H1 (cell line): ENCODE results near the gene CAPN13. TPM values are rescaled to one million over a fixed set of nuclear protein-coding genes. Genes with fewer than 3 reads are reported as not detected.

Source experiments
- CHD2 ChIP-seq: IDR thresholded peaks from 2 replicates; pipeline ENCODE4 v1.6.1; 2012; ENCODE audit warnings: low read length, improper control_type of control experiment
- RFX5 ChIP-seq: IDR thresholded peaks from 2 replicates; pipeline ENCODE4 v1.6.1; 2011; ENCODE audit warnings: low read depth, low read length, improper control_type of control experiment, borderline replicate concordance
- RXRA ChIP-seq: IDR thresholded peaks from 2 replicates; pipeline ENCODE4 v1.6.1; 2011; ENCODE audit warnings: low read depth, mild to moderate bottlenecking, low read length, moderate library complexity; ENCODE audit not compliant: insufficient read depth
- YY1 ChIP-seq: IDR thresholded peaks from 2 replicates; pipeline ENCODE4 v1.6.1; 2011; ENCODE audit warnings: low read depth, mild to moderate bottlenecking, low read length
- polyA plus RNA-seq, 7 experiments: library from polyadenylated mRNA; depleted of rRNA in 3 of 7; stranded (reverse) in 5 of 7; unstranded in 2 of 7; fragments of >200 nt in 5 of 7; fragments of 200-250 nt in 2 of 7; gene quantifications; 1 replicate in 5 of 7; 2 replicates in 1 of 7; 4 replicates in 1 of 7; pipeline versions ENCODE4 v1.2.1 to v1.2.3, GENCODE V29; 2011 to 2013; ENCODE audit warnings: missing spikeins in 2 of 7, mixed read lengths in 2 of 7
- total RNA-seq: library from RNA; stranded (reverse); fragmentation: NEBNext Ultra II Directional; extraction: Animal tissue kit (Norgen Biotek cat#: 25700); gene quantifications from 2 replicates; pipeline ENCODE4 v1.2.1, GENCODE V29; 2021
- TF ChIP-seq, protein P1 (sequence below): IDR thresholded peaks from 2 replicates; pipeline ENCODE4 v1.6.1; 2011; ENCODE audit warnings: low read length, improper control_type of control experiment

Gene CAPN13
- total and polyA plus RNA-seq, 2 of the 8 experiments (the other 6 are each of a cell fraction or from before 2014, with no cell fraction given) = 2.4 TPM

DNA sequence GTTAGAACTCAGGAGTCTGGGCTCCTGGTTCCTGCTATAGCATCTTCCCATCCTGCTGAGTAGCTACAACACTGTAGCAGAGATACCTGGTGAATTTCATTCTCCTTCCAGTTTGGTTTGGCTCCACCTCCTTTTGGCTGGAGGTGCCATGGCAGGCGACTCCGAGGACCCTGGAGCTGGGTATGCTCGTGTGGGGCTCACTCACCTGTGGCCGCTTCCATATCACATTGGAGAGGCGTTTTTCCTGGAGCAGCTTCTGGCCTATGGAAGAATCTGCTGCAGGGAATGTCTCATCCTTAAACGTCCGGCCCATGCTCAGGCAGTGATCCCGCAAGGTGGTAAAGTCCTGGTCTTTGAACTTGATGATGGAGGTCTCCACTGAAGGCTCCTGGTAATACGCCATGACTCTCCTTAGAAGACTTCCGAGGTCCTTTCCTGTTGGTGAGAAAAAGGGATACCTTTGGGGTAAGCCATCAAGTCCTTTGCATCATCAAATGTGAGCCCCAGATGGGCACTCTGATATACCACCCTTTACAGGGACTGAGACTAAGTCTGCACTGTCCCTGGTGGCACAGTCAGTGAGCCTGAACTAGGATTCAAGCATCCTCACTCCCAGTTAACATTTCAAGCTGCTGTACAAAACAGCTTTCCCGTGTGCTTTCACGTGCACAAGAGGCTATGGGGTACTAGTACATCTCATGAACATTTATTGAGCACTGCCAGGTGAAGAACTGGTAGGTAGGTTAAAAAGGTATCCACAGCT lies 20.1 kb downstream of the CAPN13 start (continued):
- TF ChIP-seq RXRA (no peak), YY1 (no peak), RFX5 (no peak), CHD2 (no peak)
- TF ChIP-seq, protein P1, sequence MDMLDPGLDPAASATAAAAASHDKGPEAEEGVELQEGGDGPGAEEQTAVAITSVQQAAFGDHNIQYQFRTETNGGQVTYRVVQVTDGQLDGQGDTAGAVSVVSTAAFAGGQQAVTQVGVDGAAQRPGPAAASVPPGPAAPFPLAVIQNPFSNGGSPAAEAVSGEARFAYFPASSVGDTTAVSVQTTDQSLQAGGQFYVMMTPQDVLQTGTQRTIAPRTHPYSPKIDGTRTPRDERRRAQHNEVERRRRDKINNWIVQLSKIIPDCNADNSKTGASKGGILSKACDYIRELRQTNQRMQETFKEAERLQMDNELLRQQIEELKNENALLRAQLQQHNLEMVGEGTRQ = no peak
